Activated T-cell treated with anti-CD3 and anti-CD28 coated beads, Interleukin-2, amount 50 U/mL, for 1 hour (primary cell): ENCODE measurements around the gene DENND1A.
"Not testable (repeated sequence)": the region's sequence is repeated elsewhere in the genome, so short reads cannot be mapped to it uniquely, and the experiment has no call there.

Experiments
- DNase-seq: peaks from one replicate; pipeline ENCODE4 v3.0.0-alpha.2; 2020

Gene DENND1A

DNA sequence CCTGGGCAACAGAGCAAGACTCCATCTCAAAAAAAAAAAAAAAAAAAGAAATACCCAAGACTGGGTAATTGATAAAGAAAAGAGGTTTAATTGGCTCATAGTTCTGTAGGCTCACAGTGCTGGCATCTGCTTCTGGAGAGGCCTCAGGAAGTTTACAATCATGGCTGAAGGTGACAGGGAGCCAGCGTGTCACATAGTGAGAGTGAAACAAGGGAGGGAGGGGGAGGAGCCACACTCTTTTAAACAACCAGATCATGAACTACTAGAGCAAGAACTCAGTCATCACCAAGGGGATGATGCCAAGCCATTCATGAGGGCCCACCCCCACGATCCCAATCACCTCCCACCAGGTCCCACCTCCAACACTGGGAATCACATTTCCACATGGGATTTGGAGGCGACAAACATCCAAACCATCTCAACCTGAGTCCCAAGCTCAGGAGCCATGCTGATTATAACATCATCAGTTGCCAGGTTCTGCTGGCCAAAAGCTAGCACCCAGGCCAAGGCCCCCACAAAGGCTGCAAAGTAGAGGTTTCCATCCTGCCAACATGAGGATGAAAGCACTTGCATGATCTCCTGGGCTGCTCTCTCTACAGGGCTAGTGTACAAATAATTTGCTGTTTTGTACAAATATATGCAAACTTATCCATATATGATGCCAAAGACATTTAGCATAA lies 15.3 kb downstream of the DENND1A start:
- DNase-seq, result no peak

DNA sequence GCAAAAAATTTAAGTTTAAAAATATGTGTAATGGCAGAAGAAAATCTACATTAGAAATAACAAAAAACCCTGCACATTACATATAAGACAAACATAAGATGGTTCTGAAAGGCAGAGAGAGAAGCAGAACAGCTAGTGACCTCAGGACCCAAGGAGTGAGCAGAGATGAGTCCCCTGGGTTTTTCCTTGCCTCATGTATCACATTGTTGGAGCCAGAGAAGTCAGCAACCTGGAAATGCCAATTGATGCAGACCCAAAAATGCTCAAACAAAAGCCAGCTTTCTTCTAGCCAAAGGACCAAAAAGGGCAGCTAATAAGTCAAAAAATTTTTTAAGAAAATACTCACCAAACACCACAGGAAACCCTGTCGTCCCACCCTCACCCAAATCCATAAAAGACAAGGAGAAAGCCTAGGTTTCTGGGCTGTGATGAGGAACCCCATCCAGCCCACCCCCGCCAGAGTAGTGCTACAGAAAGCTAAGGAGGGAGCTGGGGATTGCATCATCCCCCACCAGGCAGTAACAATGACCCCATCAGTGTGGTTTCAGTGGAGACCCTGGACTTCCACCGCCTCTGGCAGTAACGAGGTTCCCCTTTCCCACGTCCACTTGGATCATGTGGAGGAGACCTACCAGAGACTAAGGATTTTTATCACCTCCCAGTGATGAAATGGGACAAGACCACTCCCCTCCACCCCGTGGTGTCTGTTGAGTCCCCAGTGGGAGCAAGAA lies 17.6 kb downstream of the DENND1A start:
- no peak for DNase-seq

DNA sequence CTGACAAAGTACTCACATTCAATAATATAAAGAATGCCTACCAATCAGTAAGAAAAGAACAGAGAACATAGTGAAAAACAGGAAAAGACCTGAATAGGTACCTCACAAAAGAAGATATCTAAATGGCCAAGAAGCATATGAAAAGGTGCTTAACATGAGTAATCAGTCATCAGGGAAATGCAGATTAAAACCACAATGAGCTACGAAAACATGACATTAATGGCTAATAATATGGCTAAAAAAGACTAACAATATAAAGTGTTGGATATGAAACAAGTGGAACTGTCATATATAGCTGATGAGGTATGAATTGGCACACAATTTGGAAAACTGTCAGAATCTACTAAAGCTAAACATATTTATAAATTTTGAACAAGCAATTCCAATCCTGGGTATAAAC lies 18.9 kb downstream of the DENND1A start:
- no peak for DNase-seq

DNA sequence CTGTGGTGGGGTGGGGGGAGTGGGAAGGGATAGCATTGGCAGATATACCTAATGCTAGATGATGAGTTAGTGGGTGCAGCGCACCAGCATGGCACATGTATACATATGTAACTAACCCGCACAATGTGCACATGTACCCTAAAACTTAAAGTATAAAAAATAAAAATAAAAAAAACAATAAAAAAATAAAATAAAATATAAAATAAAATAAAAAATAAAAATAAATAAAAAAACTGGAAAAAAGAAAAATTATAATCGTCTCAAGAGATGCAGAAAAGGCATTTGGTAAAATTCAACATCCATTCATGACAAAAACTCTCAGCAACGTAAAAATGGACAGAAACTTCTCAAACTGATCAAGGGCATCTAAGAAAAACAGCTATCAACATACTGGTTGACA lies 20.7 kb downstream of the DENND1A start:
- not testable (repeated sequence) for DNase-seq

DNA sequence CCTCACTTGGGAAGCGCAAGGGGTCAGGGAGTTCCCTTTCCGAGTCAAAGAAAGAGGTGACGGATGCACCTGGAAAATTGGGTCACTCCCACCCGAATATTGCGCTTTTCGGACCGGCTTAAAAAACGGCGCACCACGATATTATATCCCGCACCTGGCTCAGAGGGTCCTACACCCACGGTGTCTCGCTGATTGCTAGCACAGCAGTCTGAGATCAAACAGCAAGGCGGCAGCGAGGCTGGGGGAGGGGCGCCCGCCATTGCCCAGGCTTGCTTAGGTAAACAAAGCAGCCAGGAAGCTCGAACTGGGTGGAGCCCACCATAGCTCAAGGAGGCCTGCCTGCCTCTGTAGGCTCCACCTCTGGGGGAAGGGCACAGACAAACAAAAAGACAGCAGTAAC lies 26.4 kb downstream of the DENND1A start:
- not testable (repeated sequence) for DNase-seq

DNA sequence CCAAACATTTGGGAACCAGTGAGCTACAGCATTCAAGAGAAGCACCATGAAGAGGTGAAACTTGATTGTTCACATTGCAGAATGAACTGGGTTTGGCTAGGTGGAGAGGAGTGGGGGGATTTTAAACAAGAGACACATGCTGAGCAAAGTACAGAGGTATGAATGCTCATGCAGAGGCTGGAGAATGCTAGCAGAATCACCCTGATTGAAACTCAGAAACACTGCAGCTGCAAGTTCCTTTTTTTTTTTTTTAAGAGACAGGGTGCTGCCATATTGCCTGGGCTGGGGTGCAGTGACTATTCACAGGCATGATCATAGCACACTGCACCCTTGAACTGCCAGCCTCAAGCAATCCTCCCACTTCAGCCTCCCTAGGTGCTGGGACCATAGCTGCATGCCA lies 35.1 kb downstream of the DENND1A start:
- no peak for DNase-seq

DNA sequence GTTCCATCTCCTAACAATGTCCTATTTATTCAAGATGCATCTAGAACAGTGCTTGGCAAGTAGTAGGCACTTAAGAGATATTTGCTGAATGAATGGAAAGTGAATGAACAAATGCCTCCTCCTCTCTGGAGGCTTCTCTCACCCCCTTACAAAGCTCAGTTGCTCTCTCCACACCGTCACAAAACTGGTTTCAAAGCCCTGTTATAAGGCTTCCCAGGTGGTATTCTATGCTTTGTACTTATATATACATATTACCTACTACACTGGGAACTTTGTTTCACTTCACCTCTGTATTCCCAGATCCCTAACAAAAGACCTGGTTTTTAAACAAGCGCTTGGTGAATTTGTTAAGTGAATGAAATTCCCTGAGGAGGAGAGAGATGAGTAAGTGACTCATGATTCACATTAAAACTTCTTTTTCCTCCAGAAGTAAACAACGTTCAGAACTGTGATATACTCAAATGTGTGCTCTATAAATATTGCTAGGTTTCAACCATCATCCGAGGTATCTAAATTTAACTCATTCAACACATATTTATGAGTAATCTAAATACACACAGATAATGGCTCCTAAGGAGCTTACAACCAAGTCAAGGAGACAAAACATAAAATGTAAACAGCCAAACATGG lies 36.0 kb downstream of the DENND1A start:
- DNase-seq, result no peak

DNA sequence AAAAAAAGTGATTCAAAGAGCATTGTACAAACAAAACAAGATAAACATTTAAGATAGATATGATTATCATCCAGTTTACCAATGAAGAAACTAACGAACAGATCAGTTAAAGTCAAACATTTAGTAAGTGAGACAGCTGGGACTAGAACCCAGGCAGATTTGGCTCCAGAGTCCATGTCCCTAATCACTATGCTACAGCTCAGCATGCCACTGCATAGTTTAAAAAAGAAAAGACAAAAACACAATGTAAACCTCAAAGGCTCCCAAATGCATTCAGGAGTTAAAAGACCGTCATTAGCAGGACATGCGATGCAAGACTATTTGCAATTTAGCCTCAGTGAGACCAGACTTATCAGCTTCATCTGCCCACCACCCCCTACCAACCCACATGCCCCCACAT lies 36.8 kb downstream of the DENND1A start:
- DNase-seq, result no peak

DNA sequence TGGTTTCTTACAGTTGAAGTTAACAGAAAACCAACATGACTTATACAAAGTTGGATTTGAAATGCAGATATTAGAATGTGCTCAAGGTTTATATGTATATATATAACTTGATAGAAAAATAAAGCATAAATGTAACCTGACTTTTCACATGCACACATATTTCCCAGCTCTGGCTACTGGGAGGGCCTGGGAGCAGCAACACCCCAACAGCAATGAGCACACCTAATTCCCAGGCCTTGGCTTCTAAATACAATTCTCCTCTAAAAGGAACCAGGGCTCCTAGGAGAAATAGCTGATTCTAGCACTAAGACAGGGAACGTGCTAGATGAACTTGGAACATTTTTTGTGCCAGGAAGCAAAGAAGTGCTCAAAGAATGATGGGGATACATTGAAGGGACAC lies 42.1 kb downstream of the DENND1A start:
- no peak for DNase-seq

DNA sequence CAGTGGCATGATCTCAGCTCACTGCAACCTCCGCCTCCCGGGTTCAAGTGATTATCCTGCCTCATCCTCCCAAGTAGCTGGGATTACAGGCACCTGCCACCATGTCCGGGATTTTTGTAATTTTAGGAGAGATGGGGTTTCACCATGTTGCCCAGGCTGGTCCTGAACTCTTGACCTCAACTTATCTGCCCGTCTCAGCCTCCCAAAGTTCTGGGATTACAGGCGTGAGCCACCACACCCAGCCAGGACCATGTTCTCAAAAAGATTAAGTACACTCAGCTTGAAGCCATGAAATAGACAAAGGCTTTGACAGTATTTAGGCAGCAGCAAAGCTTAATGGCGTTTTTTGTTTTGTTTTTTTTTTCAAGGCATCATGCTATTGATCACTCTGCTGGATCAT lies 44.1 kb downstream of the DENND1A start:
- not testable (repeated sequence) for DNase-seq

DNA sequence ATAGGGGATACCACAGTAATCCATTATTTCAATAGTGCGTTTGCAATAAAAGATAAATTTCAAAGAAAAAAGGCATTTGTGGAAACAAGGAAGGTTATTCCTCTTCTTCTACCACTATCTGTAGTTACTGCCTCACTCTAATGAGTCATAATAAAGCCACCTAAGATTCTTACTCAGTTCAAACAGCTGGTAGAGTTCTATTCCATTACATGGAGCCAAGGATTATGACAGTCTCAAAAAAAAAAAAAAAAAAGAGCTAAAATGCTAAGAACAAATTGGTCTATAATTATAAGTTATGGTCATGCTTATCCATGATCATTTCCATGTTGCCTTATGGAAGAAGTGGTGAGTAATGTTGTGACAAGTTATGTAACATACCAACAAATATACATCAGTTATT lies 46.3 kb downstream of the DENND1A start:
- DNase-seq, result no peak

DNA sequence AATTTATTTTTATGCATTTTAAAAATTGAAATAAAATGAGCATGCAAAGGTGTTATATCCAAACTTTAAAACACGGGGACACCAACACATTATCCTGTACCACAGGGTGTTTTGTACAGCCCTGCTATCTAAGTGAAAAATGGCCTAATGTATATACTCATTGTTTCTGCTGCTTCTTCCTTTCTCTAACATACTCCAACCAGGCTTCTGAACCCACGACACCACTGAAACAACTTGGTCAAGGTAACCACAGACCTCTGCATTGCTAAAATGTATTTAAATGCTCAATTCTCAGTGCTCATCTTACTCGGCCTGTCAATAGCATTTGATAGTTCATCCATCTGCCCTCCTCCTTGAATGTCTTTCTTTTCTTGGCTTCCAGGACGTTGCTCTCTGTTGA lies 48.3 kb downstream of the DENND1A start:
- no peak for DNase-seq

DNA sequence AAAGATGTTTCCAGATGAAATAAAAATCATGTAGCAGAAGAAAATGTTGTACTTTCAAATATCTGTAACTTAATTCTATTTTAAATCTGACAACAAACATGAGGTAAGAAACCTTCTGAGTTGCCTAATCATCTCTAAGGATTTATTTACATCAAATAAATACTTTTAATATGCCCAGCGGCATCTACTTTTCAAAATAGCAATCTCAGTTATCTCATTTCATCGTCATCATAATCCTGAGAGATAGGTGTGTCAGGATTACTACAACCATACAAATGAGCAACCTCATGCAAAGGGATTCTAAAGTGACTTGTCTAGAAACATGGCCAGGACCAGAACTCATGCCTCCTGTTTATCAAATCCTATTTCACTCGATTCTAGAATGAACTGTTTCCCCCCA lies 49.5 kb downstream of the DENND1A start:
- no peak for DNase-seq

DNA sequence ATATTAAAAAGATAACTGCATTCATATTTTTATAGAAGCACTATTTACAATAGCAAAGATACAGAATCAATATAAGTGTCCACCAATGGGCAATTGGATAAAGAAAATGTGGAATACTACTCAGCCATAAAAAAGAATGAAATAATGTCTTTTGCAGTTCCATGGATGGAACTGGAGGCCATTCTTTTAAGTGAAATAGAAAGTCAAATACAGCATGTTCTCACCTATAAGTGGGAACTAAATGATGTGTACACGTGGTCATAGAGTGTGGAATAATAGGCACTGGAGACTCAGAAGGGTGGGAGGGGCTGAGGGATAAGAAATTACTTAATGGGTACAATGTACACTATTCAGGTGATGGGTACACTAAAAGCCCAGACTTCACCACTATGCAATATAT lies 53.2 kb downstream of the DENND1A start:
- DNase-seq, result no peak

DNA sequence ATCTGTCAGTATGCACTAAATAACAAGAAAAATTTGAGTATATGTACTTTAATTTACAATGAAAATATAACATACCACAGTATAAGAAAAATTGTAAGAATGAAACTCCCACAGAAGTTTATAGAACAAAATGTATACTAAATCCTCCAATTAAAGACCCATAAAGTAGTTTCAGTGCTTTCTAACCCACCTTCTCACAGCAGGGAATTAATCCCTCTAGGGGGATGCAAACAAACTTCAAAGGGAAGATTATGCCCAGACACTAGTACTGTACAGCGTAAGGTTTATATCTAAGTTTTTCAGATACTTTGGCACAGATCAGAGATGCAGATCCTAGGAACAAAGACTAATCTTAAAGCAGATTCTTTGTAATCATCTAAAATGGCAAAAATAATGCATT lies 57.2 kb downstream of the DENND1A start:
- no peak for DNase-seq

DNA sequence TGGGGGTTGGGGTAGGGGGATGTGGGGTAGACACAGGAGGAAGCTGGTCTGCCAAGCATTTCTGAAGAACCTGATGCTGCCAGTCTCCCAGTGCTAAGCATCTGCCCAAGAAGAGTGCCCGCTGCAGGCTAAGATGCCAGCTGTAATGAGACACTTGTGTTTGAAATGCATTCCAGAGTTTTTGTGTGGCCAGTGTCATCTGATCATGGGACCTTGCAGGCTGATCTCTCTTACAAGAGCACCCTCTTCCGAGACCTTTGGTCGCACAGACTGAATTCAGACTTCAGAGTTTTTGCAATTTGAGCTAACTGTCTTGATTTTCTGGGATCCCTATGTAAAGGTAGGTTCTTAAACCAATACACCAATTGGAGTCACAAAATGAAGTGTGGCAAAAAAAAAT lies 58.1 kb downstream of the DENND1A start:
- no peak for DNase-seq

DNA sequence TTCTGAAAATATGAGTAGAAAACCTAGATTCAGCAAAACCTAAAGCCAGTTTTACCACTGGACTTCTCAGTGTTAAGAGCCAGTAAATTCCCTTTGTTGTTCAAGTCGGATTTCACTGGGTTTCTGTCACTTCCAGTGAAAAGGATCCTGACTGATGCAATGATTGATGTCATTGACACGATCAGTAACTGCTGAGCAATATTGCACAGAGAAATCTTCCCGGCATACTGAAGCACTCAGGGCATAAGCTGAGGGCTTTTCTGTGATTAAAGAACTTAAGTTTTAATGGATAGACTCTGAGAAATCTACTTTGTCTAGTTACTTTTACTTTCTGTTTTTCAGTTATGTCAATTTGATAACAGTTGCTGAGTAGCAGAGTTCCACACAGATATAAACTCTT lies 61.9 kb downstream of the DENND1A start:
- DNase-seq, result no peak

DNA sequence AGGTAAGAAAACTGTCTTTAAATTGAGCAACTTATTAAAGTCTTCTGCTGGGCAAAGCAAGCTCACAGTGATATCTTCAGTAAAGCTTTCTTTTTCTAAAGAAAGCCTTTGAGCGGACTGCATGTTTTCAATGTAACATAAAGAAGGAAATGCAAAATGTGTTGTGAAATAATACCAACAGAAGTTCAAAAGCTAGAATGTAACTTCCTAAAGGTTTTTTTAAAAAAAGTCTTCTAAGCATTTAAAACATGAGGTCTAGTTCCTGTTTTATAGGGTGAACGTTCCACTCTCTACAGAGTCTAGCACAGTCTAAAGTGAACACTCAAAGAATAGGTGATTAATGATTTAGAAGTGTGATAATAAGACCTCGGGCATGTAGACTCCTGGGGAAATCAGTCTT lies 62.9 kb downstream of the DENND1A start:
- no peak for DNase-seq

DNA sequence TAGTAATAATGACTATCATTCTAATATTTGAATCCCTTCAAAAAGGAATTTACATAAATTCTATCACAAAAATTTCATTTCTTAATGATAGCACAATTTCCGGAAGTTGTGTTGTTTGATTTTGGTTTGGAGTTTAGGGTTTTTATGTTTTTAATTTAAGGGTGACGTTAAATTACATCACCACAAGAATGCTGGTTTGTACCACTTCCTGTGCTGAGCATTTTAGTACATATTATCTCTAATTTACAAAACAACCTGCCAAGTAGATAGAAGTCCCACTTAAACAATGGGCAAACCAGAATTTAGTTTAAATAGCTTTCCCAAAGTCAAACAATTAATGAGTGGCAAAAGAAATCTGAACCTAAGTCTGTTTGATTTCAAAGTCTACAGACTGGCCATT lies 63.4 kb downstream of the DENND1A start:
- DNase-seq, result no peak

DNA sequence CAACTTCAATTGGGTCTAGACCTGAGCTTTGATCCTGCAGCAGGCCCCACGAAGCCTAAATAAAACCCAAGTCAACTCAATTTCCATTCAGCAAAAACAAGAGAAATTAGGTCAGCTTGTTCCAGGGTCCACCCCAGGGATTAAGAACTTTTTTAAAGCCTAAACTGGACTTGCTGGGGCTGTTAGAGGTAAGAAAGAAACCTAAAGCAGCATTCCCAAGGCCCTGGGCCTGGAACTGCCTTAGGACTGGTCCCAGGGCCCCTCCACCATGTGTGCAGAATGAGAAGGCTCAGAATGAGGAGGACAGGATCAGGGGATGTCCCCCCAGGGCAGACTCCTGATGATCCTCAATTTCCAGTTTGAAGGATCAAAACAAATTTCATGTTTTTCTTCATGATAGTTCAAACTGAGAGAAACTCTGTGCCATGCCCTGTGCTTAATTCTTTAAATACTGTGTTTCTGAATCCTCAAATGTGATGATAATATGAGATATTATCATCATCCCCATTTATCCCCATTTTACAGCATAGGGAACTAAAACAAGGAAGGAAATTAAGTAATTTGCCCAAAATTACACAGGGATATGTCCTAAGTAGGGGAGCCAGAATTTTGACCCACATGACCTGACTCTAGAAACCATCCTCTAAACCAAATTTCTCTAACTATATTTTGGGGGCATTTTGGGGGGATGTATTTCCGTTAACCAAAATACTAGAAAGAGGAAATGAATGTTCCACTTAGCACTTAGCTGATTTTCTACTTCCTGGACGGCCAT lies 64.5 kb downstream of the DENND1A start:
- no peak for DNase-seq

DNA sequence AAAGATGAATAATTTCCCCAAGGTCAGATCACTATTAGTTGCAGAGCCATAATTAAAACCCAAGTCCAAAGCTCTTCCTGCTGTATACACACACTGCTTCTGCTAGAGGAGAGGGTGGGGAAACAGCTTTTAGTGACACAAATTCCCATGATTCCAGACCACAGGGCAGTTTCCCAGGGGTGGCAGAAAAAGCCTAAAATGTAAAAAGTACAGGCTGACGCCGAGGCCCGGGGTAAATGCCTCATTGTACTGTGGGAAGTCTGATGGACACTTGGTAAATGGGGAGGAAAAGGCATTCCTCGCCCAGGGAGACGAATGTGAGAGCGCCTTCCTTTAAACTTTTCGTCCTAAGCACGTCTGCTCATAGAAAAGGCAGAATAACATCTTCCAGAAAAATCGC lies 65.7 kb downstream of the DENND1A start:
- DNase-seq, result no peak

DNA sequence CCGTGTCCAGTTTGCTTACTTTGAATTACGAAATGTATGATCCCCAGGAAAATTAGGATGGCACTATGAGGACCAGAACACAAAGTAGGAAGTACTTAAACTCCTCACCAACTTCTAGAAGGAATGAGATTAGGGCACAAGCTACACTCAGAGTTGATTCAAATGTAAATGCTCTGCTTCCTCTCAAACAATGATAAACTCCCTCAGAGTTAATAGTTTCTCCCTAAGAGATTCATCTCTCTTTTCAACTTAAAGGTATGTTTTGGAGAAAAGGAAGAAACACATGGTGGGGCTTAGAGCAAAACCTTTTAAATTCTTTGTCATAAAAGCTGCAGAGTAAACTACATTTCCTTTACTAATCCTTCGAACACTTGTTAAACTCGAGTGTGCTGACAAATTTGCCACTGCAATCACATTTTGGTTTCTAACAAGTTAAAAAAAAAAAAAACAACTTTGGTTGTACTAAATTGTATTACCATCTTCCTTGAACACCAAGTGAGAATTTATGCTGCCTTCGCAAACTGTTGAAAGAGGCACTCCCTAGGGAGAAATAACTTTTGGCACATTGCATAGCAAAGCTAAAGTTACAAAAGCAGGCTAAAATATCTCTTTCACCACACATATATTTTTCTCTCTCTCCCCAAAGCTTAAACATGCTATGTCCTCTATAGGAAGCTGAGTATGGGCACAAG lies 66.6 kb downstream of the DENND1A start:
- no peak for DNase-seq

DNA sequence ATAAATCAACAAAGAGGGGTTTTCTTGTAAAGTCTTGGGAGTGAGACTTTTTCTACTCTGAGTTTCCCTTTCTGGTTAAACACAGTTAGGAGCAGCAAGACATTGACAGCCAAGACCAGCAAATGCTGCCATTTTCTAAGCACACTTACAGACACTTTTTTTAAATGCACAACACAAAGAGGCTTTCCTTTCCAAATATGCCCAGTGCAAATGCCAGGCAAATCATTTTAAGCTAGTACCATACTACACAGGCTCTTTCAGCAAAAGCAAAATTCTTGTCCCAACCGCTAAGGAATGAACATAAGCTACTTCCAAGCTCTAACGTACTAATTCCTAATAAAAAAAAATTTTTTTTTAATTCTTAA lies 68.2 kb downstream of the DENND1A start:
- DNase-seq, result no peak
